DND-41 (cell line): ENCODE measurements around the gene MVP.

Experiments used
- EZH2 ChIP-seq: IDR thresholded peaks from 3 replicates; pipeline ENCODE4 v1.6.1; 2012; ENCODE audit warnings: borderline replicate concordance, low read depth, mild to moderate bottlenecking, moderate library complexity, low read length, inconsistent platforms; ENCODE audit not compliant: severe bottlenecking
- TF ChIP-seq, protein P1 (sequence below): IDR thresholded peaks from 2 replicates; pipeline ENCODE4 v1.5.1; 2012; ENCODE audit warnings: borderline replicate concordance, low read length, moderate library complexity, mild to moderate bottlenecking; ENCODE audit not compliant: poor library complexity, severe bottlenecking; ENCODE audit errors: extremely low read depth

DNA sequence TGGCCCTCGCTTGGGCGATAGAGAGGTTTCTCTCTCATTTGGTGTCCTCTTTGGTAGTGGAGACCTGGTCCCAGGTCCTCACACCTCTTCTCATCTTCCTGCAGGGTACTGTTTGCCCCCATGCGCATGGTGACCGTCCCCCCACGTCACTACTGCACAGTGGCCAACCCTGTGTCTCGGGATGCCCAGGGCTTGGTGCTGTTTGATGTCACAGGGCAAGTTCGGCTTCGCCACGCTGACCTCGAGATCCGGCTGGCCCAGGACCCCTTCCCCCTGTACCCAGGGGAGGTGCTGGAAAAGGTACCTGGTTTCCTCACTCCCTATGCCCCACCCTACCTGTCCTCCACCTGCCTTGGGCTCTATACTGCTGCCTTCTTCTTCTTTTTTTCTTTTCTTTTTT lies 10.5 kb downstream of the MVP start:
- TF ChIP-seq, protein P1, sequence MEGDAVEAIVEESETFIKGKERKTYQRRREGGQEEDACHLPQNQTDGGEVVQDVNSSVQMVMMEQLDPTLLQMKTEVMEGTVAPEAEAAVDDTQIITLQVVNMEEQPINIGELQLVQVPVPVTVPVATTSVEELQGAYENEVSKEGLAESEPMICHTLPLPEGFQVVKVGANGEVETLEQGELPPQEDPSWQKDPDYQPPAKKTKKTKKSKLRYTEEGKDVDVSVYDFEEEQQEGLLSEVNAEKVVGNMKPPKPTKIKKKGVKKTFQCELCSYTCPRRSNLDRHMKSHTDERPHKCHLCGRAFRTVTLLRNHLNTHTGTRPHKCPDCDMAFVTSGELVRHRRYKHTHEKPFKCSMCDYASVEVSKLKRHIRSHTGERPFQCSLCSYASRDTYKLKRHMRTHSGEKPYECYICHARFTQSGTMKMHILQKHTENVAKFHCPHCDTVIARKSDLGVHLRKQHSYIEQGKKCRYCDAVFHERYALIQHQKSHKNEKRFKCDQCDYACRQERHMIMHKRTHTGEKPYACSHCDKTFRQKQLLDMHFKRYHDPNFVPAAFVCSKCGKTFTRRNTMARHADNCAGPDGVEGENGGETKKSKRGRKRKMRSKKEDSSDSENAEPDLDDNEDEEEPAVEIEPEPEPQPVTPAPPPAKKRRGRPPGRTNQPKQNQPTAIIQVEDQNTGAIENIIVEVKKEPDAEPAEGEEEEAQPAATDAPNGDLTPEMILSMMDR = no peak
- TF ChIP-seq EZH2 = no peak
